HG03460 (cell line): ENCODE data around the gene KCNK10.
A peak's percentile ranks its signal among the peaks of the same experiment; 100 is the strongest.

Experiments
- ATAC-seq: cut with Tn5 transposase; IDR thresholded peaks from one replicate; pipeline ENCODE4 v1.9.1; 2021; ENCODE audit not compliant: unreplicated experiment

The KCNK10 gene

DNA sequence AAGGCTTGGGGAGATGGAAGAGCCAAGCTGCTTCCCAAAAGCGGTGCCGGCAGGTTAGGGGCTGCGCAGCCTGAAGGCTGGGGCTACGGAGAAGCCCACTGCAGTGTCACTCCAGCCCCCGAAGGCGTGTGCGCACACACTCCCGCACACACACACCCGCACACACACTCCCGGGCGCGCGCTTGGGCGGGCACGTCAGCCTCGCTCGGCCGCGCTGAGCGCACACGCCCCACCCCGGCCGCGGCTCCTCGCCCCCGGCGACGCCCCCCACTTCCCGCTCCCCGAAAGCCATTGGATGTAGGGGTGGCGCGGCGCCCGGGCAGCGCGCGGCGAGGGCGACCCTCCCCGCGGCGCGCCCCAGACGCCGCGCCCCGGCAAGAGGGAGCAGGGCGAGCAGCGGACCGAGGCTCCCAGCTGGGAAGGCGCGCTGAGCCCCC lies at the start of gene KCNK10:
Gene KCNK10 (minus strand): TSS at position 184 of the 437 bp plus-strand sequence. CDS start 471 bp downstream, outside the sequence.
- ATAC-seq = peak; percentile 23

GRCh38 chr14:88369496-88369895 lies 46.4 kb upstream of the KCNK10 start:
- ATAC-seq = no peak

- ATAC-seq = no peak
These were observed 41.8 kb upstream of the KCNK10 start for GRCh38 chr14:88364710-88365413.

DNA sequence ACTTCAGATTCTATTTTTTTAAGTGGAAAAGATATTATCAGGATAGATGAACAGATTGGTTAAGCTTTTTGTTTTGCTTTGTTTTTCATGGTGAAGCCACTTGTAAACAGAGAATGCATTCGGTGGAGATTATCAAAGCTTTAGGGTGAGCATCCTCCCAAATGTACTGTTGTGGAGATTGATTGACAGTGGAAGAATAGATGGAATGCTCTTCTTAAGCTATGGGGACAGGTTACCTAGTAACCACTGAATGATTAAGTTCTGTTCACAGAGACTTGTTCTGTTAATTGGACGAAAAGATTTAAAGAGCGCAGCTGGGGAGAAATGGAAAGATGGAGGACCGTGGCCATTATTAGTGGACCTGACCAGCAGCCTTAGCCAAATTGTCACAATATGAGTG lies 40.6 kb upstream of the KCNK10 start:
- ATAC-seq = no peak

DNA sequence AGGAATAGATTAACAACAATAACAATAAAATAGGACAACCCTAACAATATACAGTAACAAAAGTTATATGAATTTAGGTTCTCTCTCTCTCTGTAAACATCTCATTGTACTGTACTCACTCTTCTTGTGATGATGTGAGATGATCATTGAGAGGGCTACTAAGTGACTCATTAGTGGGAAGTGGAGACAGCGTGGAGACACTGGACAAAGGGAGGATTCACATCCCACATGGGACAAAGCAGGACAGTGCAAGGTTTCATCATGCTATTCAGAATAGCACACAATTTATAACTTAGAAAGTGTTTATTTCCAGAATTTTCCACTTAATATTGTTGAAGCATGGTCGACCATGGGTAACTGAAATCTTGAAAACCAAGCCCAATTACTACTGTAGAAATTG lies 36.4 kb upstream of the KCNK10 start:
- ATAC-seq = no peak

DNA sequence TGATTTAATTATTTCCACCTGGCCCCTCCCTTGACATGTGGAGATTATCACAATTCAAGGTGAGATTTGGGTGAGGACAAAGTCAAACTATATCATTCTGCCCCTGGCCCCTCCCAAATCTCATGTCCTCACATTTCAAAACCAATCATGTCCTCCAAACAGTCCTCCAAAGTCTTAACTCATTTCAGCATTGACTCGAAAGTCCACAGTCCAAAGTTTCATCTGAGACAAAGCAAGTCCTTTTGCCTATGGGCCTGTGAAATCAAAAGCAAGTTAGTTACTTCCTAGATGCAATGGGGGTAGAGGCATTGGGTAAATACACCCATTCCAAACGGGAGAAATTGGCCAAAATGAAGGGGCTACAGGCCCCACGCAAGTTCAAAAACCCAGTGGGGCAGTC lies 31.3 kb upstream of the KCNK10 start:
- no peak for ATAC-seq

DNA sequence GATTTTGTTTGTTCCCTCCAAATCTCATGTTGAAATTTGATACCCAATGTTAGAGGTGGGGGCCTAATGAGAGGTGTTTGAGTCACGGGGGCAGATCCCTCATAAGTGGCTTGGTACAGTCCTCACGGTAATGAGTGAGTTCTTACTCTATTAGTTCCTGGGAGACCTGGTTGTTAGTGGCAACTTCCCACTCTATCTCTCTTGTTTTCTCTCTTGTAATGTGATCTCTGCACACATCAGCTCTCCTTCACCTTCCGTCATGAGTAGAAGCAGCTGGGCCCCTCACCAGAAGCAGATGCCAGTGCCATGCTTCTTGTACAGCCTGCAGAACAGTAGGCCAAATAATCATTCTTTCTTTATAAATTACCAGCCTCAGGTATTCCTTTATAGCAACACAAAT lies 29.6 kb upstream of the KCNK10 start:
- ATAC-seq = no peak

GRCh38 chr14:88351966-88352691 lies 29.1 kb upstream of the KCNK10 start:
- no peak for ATAC-seq

DNA sequence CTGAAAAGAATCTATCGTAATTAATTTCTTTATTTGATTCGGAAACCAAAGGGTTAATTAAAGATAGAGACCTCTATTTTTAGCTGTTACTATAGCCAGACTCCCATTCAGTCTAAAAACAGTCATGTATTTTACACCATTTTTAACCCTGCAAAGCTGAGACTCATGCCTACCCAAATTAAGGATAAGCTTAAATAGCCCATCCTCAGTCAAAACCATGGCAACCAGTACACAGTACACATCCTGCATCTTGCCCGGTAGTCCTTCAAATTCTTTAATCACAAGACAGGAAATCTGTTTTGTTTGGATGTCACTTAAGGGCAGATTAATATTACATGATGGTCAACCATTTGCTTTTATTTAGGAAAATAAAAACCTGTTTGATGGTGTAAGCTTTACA lies 25.5 kb upstream of the KCNK10 start:
- no peak for ATAC-seq

DNA sequence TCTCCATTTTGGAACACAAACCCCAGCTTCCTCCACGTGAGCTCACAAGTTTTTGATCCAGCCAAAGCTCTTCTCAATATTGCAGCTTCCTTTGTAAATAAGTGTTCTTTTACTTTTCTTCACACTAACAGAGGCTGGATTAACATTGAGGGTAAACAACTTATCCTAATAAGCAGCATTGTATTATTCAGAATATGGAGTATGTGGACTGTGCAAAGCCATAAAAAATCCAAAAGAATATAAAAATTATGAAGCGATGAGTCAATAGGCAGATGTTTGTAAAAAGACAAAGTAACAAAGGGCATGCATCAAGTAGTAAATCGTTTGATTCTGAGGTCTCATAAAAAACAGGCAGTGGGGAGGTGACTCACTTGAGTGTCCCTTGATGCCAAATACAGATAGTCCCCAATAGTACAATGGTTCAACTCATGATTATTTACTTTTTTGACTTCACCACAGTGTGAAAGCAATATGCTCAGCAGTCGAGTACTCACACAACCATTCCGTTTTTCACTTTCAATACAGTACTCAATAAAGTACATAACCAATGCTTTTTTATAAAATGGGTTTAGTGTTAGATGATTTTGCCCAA lies 23.1 kb upstream of the KCNK10 start:
- no peak for ATAC-seq

DNA sequence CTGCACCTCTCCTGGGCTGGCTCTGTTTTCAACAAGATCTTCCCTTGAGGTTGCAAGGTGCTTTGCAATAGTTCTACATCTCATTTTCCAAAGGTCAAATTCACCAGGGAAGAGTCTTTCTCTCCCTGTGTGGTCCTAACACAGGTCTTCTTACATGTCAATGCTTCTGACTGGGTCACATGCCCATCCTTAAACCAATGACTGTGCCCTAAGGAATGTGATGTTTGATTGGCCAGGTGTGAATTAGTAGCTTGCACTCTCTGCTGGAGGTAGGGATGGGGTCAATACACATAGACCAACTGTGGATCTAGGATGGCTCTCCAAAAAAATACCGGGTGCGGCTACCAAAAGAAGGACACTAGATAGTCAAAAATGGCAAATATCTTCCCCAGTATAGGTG lies 19.9 kb upstream of the KCNK10 start:
- no peak for ATAC-seq

- ATAC-seq = no peak
These were observed 17.3 kb upstream of the KCNK10 start for GRCh38 chr14:88340357-88340756.

DNA sequence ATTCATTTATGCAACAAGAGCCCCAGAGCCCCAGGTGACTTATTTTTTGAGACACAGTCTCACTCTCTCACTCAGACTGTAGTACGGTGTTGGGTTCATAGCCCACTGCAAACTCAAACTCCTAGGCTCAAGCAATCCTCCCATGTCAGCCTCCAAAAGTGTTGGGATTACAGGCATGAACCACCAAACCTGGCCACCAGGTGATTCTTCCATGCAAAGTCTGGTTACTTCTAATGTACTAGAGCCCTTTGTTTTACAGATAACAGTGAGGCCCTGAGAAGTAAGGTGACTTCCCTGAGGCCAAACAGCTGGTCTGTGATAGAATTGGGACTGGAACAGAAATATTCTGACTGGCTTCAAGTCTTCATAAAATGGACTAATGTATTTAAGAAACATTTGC lies 10.0 kb upstream of the KCNK10 start:
- ATAC-seq = no peak

- no peak for ATAC-seq
These were observed 4.4 kb upstream of the KCNK10 start for GRCh38 chr14:88327497-88327896.

GRCh38 chr14:88326352-88327103 lies 3.5 kb upstream of the KCNK10 start:
- no peak for ATAC-seq

DNA sequence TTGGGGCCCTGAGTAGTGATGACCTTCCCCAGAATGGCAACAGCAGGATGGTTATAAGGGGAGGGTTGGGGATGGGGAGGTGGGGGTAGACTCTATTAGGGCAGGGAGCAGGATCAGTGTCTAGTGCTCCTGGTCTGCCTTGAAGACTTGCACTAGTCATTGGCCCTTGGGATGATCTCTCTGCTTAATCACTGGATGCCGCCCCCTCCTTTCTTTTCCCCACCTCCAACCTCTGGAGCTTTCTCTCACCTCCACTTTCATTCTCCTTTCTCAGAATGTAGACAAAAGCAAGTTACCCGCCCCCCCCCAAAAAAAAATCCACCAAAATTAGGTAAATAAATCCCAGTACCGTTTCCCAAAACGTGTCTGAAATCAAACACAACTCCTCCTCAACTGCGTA lies 2.8 kb upstream of the KCNK10 start:
- no peak for ATAC-seq

- no peak for ATAC-seq
These were observed 1.9 kb upstream of the KCNK10 start for GRCh38 chr14:88324930-88325329.

GRCh38 chr14:88324491-88324890 lies 1.4 kb upstream of the KCNK10 start:
- ATAC-seq = no peak

DNA sequence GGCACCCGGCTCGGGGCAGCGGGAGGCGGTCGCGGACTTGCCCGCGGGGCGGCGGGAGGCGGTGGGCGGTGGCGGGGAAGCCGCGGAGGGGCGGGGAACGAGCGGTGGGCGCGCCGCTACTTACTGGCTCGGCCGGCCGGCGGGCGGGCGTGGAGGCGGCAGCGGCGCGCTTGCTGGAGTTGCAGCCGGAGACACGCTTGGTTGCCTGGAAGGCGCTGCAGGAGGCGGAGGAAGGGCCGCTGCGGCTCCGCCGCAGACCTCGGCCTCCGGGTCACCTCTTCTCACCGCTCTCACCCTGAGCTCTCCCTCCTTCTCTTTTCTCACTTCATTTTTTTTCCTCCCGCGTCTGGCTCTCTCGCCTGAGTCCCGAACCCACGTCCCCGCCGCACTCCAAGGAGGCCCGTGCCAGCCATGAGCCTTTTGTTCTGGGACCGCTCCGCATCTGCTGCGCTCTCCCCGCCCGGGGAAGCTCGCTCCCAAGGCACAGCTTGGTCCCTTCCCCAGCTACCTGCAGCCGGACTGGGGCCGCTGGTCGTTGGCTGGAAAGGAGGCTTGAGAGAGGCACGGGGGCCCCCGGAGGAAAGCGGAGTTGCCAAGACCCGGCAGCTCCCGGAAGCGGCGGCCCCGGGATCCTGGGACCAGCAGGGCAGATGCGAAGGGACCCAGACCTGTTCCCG lies 592 bp upstream of the KCNK10 start:
- ATAC-seq = peak; percentile 76

DNA sequence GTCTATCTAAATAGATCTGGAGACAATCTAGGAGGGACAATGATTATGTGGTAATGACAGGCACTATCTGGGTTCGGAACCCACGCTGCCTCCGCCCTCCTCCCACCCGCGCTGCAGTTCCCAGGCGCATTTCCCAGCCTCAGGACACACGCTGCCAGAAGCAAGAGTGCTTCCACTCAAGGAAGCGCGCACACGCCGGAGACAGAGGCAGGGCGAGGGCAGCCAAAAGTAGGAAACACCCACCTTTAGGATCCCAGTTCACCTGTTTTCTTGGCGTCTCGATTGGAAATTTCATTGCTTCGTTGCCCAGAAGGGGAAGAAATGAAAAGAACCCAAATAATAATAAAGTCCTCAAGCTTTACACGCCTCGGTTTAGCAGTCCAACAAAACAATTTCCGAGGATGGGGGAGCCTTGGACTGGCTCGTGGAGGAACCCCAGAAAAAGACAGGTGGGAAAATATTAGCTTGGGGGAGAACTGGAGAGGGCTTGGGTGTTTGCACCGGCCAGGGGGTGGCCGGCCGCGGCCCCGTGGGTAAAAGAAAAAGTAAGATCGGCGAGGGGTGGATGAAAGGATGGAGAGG lies 474 bp downstream of the KCNK10 start:
- ATAC-seq = no peak
